ENCODE results near the gene HTR3D.

DNA sequence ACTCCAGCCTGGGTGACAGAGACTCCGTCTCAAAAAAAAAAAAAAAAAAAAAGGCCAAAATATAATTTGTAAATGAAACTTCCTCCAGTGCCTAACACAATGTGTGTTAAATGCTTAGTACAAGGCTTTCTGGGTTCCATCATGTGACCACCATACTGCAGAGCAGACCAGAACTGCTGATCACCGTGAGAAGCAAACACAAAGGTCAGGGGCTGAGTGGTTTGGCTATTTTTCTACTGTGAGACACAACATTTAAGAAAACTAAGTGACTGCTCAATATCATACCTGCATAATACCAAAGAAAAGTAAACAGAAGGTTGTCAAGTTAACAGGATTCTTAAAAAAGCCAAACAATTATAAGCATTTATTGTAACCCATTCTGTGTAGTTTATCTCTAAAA, 27.1 kb upstream of the HTR3D start:
- TF ChIP-seq, protein P1, sequence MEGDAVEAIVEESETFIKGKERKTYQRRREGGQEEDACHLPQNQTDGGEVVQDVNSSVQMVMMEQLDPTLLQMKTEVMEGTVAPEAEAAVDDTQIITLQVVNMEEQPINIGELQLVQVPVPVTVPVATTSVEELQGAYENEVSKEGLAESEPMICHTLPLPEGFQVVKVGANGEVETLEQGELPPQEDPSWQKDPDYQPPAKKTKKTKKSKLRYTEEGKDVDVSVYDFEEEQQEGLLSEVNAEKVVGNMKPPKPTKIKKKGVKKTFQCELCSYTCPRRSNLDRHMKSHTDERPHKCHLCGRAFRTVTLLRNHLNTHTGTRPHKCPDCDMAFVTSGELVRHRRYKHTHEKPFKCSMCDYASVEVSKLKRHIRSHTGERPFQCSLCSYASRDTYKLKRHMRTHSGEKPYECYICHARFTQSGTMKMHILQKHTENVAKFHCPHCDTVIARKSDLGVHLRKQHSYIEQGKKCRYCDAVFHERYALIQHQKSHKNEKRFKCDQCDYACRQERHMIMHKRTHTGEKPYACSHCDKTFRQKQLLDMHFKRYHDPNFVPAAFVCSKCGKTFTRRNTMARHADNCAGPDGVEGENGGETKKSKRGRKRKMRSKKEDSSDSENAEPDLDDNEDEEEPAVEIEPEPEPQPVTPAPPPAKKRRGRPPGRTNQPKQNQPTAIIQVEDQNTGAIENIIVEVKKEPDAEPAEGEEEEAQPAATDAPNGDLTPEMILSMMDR (IDR thresholded peaks at IDR 0.05; ENCODE audit: low read depth, low read length): no peak
- TF ChIP-seq EZH2phosphoT487 (IDR thresholded peaks at IDR 0.05; ENCODE audit: low read depth): no peak
